HEK293T (cell line): ENCODE data around the gene SLC27A1.

Source experiments
- ELF4 ChIP-seq: fragments of 450-650 bp; IDR thresholded peaks from 2 replicates; pipeline ENCODE4 v1.6.1; 2017; ENCODE audit warnings: antibody characterized with exemption
- FOXK2 ChIP-seq: fragments of 450-650 bp; IDR thresholded peaks from 2 replicates; pipeline ENCODE4 v1.6.1; 2016; ENCODE audit warnings: mild to moderate bottlenecking
- FOXM1 ChIP-seq: fragments of 450-650 bp; IDR thresholded peaks from 2 replicates; pipeline ENCODE4 v1.6.1; 2017; ENCODE audit warnings: mild to moderate bottlenecking, borderline replicate concordance
- L3MBTL2 ChIP-seq: fragments of 450-650 bp; conservative IDR thresholded peaks from 2 replicates; pipeline ENCODE4 v1.6.1; 2016; ENCODE audit warnings: mild to moderate bottlenecking
- LEF1 ChIP-seq: fragments of 450-650 bp; IDR thresholded peaks from 2 replicates; pipeline ENCODE4 v1.6.1; 2017; ENCODE audit warnings: mild to moderate bottlenecking, borderline replicate concordance
- SP1 ChIP-seq: fragments of 450-650 bp; IDR thresholded peaks from 2 replicates; pipeline ENCODE4 v1.6.1; 2017
- SUZ12 ChIP-seq: fragments of 450-650 bp; IDR thresholded peaks from 2 replicates; pipeline ENCODE4 v1.6.1; 2016; ENCODE audit warnings: mild to moderate bottlenecking
- ZNF384 ChIP-seq: fragments of 450-650 bp; IDR thresholded peaks from 2 replicates; pipeline ENCODE4 v1.6.1; 2016

- TF ChIP-seq FOXM1 (no peak), FOXK2 (no peak), SP1 (no peak), L3MBTL2 (no peak), SUZ12 (no peak), ZNF384 (no peak), LEF1 (no peak), ELF4 (no peak)
These were observed 57.0 kb downstream of the SLC27A1 start for GRCh38 chr19:17527326-17527725.
